Measurements from ENCODE around the gene ENDOV.

The ENDOV gene

DNA sequence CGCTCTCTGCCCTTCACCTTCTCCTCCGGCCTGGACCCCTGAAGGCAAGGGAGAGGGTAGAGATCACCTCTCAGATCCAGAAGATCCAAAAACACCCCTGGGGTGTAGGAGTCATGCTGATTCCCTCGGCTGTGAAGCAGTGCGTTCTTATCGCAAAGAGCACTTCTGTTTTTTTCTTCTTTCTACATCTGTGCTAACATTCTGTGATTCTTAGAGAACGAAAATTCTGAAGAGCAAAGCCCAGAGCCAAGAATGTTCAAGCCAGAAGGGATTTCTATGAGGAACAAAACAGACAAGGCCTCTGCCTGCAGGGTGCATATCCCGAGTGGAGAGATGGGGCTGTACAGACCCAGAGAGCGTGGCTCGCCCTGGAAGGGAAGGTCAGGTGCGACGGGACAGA, 44.3 kb downstream of the ENDOV start:
- Histone ChIP-seq H3K4me3 (ENCODE audit: low read depth, low read length) (no peak overlapping the region), H3K27me3 (ENCODE audit: insufficient read depth, low read length) (0 out of 2 replicates have a peak, but pooled peaks cover 1% of the 10 kb centered on the region), H3K36me3 (ENCODE audit: insufficient read depth, low read length) (no peaks in the 10 kb centered on the region), H3K79me2 (ENCODE audit: control insufficient read depth, insufficient read depth, low read length, unreplicated experiment) (no peaks in the 10 kb centered on the region), H3K27ac (ENCODE audit: low read depth, low read length) (no peak overlapping the region), H3K4me1 (ENCODE audit: control insufficient read depth, insufficient read depth, low read length, unreplicated experiment) (peaks cover 17% of the 10 kb centered on the region), H2AFZ (ENCODE audit: low read length, unreplicated experiment) (no peak overlapping the region)

- Histone ChIP-seq H2AFZ (ENCODE audit: low read length, unreplicated experiment) (no peak overlapping the region), H3K4me1 (ENCODE audit: control insufficient read depth, insufficient read depth, low read length, unreplicated experiment) (peaks cover 17% of the 10 kb centered on the region), H3K79me2 (ENCODE audit: control insufficient read depth, insufficient read depth, low read length, unreplicated experiment) (no peaks in the 10 kb centered on the region), H3K36me3 (ENCODE audit: insufficient read depth, low read length) (no peaks in the 10 kb centered on the region), H3K27ac (ENCODE audit: low read depth, low read length) (no peak overlapping the region), H3K4me3 (ENCODE audit: low read depth, low read length) (no peak overlapping the region), H3K27me3 (ENCODE audit: insufficient read depth, low read length) (peaks cover 8% of the 10 kb centered on the region; the same call in 1 of the 2 replicates)
Observed at GRCh38 chr17:80460429-80460834, 45.5 kb downstream of the ENDOV start.

DNA sequence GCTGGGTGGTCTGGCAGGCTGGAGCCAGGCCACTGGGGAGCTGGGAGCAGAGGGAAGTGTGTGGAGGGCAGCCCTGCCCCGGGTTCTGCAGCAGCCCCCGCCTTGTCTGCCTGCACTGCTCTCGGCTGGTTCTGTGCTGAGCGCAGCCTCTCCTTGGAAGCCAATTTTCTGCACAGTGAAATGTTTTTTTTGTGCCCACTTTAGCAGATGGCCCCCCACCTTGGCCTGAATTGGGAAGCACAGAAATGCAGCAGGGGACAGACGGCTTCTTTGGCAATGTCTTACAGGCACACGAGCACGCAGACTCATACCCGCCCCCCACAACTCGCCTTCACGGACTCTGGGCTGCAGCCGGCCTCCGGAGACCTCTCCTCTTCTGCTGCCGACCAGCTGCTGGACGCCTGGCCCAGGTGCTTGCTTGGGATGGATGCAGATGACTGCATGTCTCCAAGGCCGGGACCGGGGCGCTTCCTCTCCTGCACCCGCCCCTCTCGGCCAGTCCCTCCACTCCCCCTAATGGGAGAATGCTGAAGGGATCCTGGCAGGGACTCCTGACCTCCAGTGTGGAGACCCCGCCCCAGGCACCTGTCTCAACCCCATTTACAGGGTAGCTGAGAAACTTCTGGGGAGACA, 46.7 kb downstream of the ENDOV start:
- Histone ChIP-seq H3K36me3 (ENCODE audit: insufficient read depth, low read length) (no peaks in the 10 kb centered on the region), H3K27ac (ENCODE audit: low read depth, low read length) (no peak overlapping the region), H3K4me3 (ENCODE audit: low read depth, low read length) (no peak overlapping the region), H3K79me2 (ENCODE audit: control insufficient read depth, insufficient read depth, low read length, unreplicated experiment) (no peaks in the 10 kb centered on the region), H3K27me3 (ENCODE audit: insufficient read depth, low read length) (peaks cover 10% of the 10 kb centered on the region; the same call in 1 of the 2 replicates), H3K4me1 (ENCODE audit: control insufficient read depth, insufficient read depth, low read length, unreplicated experiment) (peaks cover 7% of the 10 kb centered on the region), H2AFZ (ENCODE audit: low read length, unreplicated experiment) (no peak overlapping the region)

- H3K27me3 ChIP-seq (ENCODE audit: insufficient read depth, low read length) = peaks cover 23% of the 10 kb centered on the region; the same call in 1 of the 2 replicates
- H2AFZ ChIP-seq (ENCODE audit: low read length, unreplicated experiment) = no peak overlapping the region
- no peaks in the 10 kb centered on the region for H3K79me2 ChIP-seq (ENCODE audit: control insufficient read depth, insufficient read depth, low read length, unreplicated experiment)
Observed at GRCh38 chr17:80463784-80464400, 48.9 kb downstream of the ENDOV start.

DNA sequence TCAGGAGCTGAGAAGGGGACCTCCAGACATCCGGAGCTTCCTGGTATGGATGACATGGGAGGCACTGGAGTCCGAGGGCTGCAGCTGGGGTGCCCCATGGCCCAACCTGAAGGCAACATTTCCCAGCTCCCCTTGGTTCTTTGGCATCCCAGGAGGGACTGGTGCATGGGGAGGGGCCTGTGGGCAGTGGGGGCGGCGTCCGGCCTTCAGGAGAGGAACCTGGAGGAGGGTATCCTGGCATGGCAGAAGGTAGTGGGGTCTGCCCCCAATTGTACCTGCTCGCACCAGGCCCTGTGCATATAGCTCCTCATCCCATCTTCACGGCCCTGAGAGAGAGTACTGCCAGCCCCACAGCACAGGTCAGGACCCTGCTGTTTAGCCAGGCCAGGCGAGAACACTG, 49.5 kb downstream of the ENDOV start:
- no peak overlapping the region for H3K27ac ChIP-seq (ENCODE audit: low read depth, low read length)
- H3K27me3 ChIP-seq (ENCODE audit: insufficient read depth, low read length) = peaks cover 29% of the 10 kb centered on the region; the same call in 1 of the 2 replicates
- no peak overlapping the region for H3K4me3 ChIP-seq (ENCODE audit: low read depth, low read length)
- no peaks in the 10 kb centered on the region for H3K4me1 ChIP-seq (ENCODE audit: control insufficient read depth, insufficient read depth, low read length, unreplicated experiment)
- no peak overlapping the region for H2AFZ ChIP-seq (ENCODE audit: low read length, unreplicated experiment)
- no peaks in the 10 kb centered on the region for H3K79me2 ChIP-seq (ENCODE audit: control insufficient read depth, insufficient read depth, low read length, unreplicated experiment)
- H3K36me3 ChIP-seq (ENCODE audit: insufficient read depth, low read length) = no peaks in the 10 kb centered on the region

More at GRCh38 chr17:80463784-80464400, 48.9 kb downstream of the ENDOV start:
- Histone ChIP-seq H3K4me1 (ENCODE audit: control insufficient read depth, insufficient read depth, low read length, unreplicated experiment) (no peaks in the 10 kb centered on the region), H3K27ac (ENCODE audit: low read depth, low read length) (no peak overlapping the region), H3K4me3 (ENCODE audit: low read depth, low read length) (no peak overlapping the region), H3K36me3 (ENCODE audit: insufficient read depth, low read length) (no peaks in the 10 kb centered on the region)

DNA sequence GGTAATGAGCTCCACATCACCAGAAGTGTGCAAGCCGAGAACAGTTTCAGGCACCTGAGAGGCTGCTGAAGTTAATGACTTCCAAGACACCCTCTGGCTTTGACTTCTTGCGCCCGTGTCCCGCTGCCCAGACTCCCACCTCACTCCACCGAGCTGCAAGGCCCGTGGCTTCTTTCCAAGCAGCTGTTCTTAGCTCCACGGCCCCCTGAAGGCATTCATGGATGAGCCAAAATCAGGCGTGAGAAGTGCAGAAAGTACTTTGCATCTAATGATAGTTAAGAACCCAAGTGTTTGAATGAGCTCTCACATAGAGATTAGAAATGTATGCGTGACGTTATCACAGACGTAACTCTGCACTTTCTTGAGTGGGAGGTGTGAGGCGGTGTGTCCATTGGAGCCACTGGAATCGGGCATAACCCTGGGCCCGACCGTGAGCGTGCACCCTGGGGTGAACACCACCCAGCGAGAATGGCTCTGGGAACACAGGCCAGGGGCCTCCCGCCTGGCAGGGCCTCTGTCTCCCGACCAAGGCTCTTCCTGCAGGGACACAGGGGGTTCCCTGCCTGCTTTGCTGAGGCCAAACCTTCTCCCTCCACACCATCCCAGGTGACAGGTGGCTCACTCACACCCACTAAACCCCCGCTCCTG, 50.5 kb downstream of the ENDOV start:
- Histone ChIP-seq H3K27me3 (ENCODE audit: insufficient read depth, low read length) (peaks cover 29% of the 10 kb centered on the region; the same call in 1 of the 2 replicates), H3K27ac (ENCODE audit: low read depth, low read length) (no peak overlapping the region), H3K36me3 (ENCODE audit: insufficient read depth, low read length) (no peaks in the 10 kb centered on the region), H3K4me1 (ENCODE audit: control insufficient read depth, insufficient read depth, low read length, unreplicated experiment) (no peaks in the 10 kb centered on the region), H3K79me2 (ENCODE audit: control insufficient read depth, insufficient read depth, low read length, unreplicated experiment) (no peaks in the 10 kb centered on the region), H2AFZ (ENCODE audit: low read length, unreplicated experiment) (no peak overlapping the region), H3K4me3 (ENCODE audit: low read depth, low read length) (no peak overlapping the region)

GRCh38 chr17:80466188-80466705, 51.3 kb downstream of the ENDOV start:
- no peak overlapping the region for H3K27ac ChIP-seq (ENCODE audit: low read depth, low read length)
- no peaks in the 10 kb centered on the region for H3K4me1 ChIP-seq (ENCODE audit: control insufficient read depth, insufficient read depth, low read length, unreplicated experiment)
- H2AFZ ChIP-seq (ENCODE audit: low read length, unreplicated experiment) = no peak overlapping the region
- H3K27me3 ChIP-seq (ENCODE audit: insufficient read depth, low read length) = peaks cover 29% of the 10 kb centered on the region; the same call in 1 of the 2 replicates
- H3K36me3 ChIP-seq (ENCODE audit: insufficient read depth, low read length) = no peaks in the 10 kb centered on the region
- no peak overlapping the region for H3K4me3 ChIP-seq (ENCODE audit: low read depth, low read length)
- no peaks in the 10 kb centered on the region for H3K79me2 ChIP-seq (ENCODE audit: control insufficient read depth, insufficient read depth, low read length, unreplicated experiment)

DNA sequence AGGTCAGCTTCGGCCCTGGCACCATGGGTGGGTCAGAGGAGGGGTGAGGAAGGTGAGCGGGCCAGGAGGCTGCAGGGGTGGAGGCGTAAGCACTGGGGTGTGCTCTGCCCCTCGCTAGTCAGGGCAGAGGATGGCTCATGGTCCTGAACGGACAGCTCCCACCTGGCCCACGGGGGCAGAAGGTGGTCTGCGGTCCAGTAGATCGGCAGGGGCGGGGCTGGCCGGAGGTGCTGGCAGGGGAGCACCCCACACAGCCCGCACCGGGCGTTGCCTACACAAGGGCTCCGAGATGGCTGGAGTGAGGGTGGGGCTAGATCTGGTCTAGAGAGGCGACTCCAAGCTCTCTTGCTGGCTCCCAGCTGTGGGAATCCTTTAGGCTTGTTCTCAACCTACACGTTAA, 53.3 kb downstream of the ENDOV start:
- H3K27ac ChIP-seq (ENCODE audit: low read depth, low read length) = no peak overlapping the region
- no peaks in the 10 kb centered on the region for H3K36me3 ChIP-seq (ENCODE audit: insufficient read depth, low read length)
- H3K79me2 ChIP-seq (ENCODE audit: control insufficient read depth, insufficient read depth, low read length, unreplicated experiment) = no peaks in the 10 kb centered on the region
- no peak overlapping the region for H3K4me3 ChIP-seq (ENCODE audit: low read depth, low read length)
- H3K27me3 ChIP-seq (ENCODE audit: insufficient read depth, low read length) = peaks cover 34% of the 10 kb centered on the region; the same call in 1 of the 2 replicates
- H3K4me1 ChIP-seq (ENCODE audit: control insufficient read depth, insufficient read depth, low read length, unreplicated experiment) = no peaks in the 10 kb centered on the region
- H2AFZ ChIP-seq (ENCODE audit: low read length, unreplicated experiment) = no peak overlapping the region

GRCh38 chr17:80468781-80469493, 54.0 kb downstream of the ENDOV start:
- Histone ChIP-seq H3K4me1 (ENCODE audit: control insufficient read depth, insufficient read depth, low read length, unreplicated experiment) (no peaks in the 10 kb centered on the region), H3K79me2 (ENCODE audit: control insufficient read depth, insufficient read depth, low read length, unreplicated experiment) (no peaks in the 10 kb centered on the region), H2AFZ (ENCODE audit: low read length, unreplicated experiment) (no peak overlapping the region), H3K27ac (ENCODE audit: low read depth, low read length) (no peak overlapping the region), H3K27me3 (ENCODE audit: insufficient read depth, low read length) (peaks cover 34% of the 10 kb centered on the region; the same call in 1 of the 2 replicates), H3K4me3 (ENCODE audit: low read depth, low read length) (no peak overlapping the region), H3K36me3 (ENCODE audit: insufficient read depth, low read length) (no peaks in the 10 kb centered on the region)

DNA sequence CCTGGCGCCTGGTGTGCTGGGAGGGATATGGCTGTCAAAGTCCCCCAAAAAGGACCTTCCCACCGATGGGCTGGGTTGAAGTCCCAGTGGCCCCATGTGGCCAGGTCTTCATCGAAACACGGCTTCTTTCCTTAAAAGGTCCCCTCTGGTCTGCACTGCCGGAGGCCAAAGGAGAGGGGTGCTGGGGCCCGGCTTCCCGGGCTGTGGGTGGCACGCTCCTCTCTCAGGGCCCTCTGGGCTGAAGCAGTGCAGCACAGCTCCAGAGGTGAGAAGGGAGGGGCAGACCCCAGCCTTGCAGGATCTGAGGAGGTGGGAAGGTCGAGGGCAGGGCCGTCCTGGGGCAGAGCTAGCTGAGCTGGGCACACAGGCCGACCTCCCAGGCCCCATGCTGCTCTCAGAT, 54.7 kb downstream of the ENDOV start:
- peaks cover 30% of the 10 kb centered on the region; the same call in 1 of the 2 replicates for H3K27me3 ChIP-seq (ENCODE audit: insufficient read depth, low read length)

More for the DNA sequence above, 54.7 kb downstream of the ENDOV start:
- no peak overlapping the region for H3K27ac ChIP-seq (ENCODE audit: low read depth, low read length)
- H3K4me1 ChIP-seq (ENCODE audit: control insufficient read depth, insufficient read depth, low read length, unreplicated experiment) = no peaks in the 10 kb centered on the region
- H3K4me3 ChIP-seq (ENCODE audit: low read depth, low read length) = no peak overlapping the region
- no peaks in the 10 kb centered on the region for H3K79me2 ChIP-seq (ENCODE audit: control insufficient read depth, insufficient read depth, low read length, unreplicated experiment)
- no peaks in the 10 kb centered on the region for H3K36me3 ChIP-seq (ENCODE audit: insufficient read depth, low read length)
- no peak overlapping the region for H2AFZ ChIP-seq (ENCODE audit: low read length, unreplicated experiment)
